ENCODE data around the gene NPAS4. TPM values are rescaled to one million over a fixed set of nuclear protein-coding genes. Genes with fewer than 3 reads are reported as not detected.
A peak's percentile ranks its signal among the peaks of the same experiment; 100 is the strongest.
"Not testable (repeated sequence)": the region's sequence is repeated elsewhere in the genome, so short reads cannot be mapped to it uniquely, and the experiment has no call there.

Gene NPAS4
- total RNA-seq, 1 donor from 2014 or later, result under 0.01 TPM

GRCh38 chr11:66450560-66450959 is 29.7 kb downstream of the NPAS4 start:
- no peak overlapping the region for H3K9ac ChIP-seq (ENCODE audit: low read depth in 1 of 3, low read length in 3 of 3)
- no peak overlapping the region for H3K4me3 ChIP-seq (ENCODE audit: low read length in 3 of 3)
- no peaks in the 10 kb centered on the region for H3K4me1 ChIP-seq (ENCODE audit: control insufficient read depth in 3 of 3, insufficient read depth in 3 of 3, low read length in 3 of 3)
- H3K9me3 ChIP-seq (ENCODE audit: control insufficient read depth in 3 of 3, low read length in 3 of 3), result peaks cover 0 to 2% (median 0%) of the 10 kb centered on the region in 3 donors
- H3K27ac ChIP-seq (ENCODE audit: low read depth, low read length), result no peak overlapping the region
- no peaks in the 10 kb centered on the region for H3K36me3 ChIP-seq (ENCODE audit: control insufficient read depth in 3 of 3, insufficient read depth in 3 of 3, low read length in 3 of 3)
- H3K27me3 ChIP-seq (ENCODE audit: control insufficient read depth in 3 of 3, insufficient read depth in 3 of 3, low read length in 3 of 3), result peaks cover 0 to 4% (median 0%) of the 10 kb centered on the region in 3 donors

GRCh38 chr11:66451663-66452062 is 30.8 kb downstream of the NPAS4 start:
- Histone ChIP-seq H3K27ac (ENCODE audit: low read depth, low read length) (no peak overlapping the region), H3K27me3 (ENCODE audit: control insufficient read depth in 3 of 3, insufficient read depth in 3 of 3, low read length in 3 of 3) (peaks cover 0 to 4% (median 0%) of the 10 kb centered on the region in 3 donors), H3K4me1 (ENCODE audit: control insufficient read depth in 3 of 3, insufficient read depth in 3 of 3, low read length in 3 of 3) (no peaks in the 10 kb centered on the region), H3K9ac (ENCODE audit: low read depth in 1 of 3, low read length in 3 of 3) (no peak overlapping the region), H3K9me3 (ENCODE audit: control insufficient read depth in 3 of 3, low read length in 3 of 3) (peaks cover 0 to 2% (median 0%) of the 10 kb centered on the region in 3 donors), H3K4me3 (ENCODE audit: low read length in 3 of 3) (no peak overlapping the region), H3K36me3 (ENCODE audit: control insufficient read depth in 3 of 3, insufficient read depth in 3 of 3, low read length in 3 of 3) (no peaks in the 10 kb centered on the region)

GRCh38 chr11:66454247-66454646 is 33.4 kb downstream of the NPAS4 start:
- Histone ChIP-seq H3K27me3 (ENCODE audit: control insufficient read depth in 3 of 3, insufficient read depth in 3 of 3, low read length in 3 of 3) (peaks cover 0 to 4% (median 0%) of the 10 kb centered on the region in 3 donors), H3K9me3 (ENCODE audit: control insufficient read depth in 3 of 3, low read length in 3 of 3) (peaks cover 0 to 2% (median 0%) of the 10 kb centered on the region in 3 donors), H3K36me3 (ENCODE audit: control insufficient read depth in 3 of 3, insufficient read depth in 3 of 3, low read length in 3 of 3) (no peaks in the 10 kb centered on the region), H3K27ac (ENCODE audit: low read depth, low read length) (no peak overlapping the region), H3K4me3 (ENCODE audit: low read length in 3 of 3) (no peak overlapping the region), H3K9ac (ENCODE audit: low read depth in 1 of 3, low read length in 3 of 3) (no peak overlapping the region), H3K4me1 (ENCODE audit: control insufficient read depth in 3 of 3, insufficient read depth in 3 of 3, low read length in 3 of 3) (no peaks in the 10 kb centered on the region)

- H3K9me3 ChIP-seq (ENCODE audit: control insufficient read depth in 3 of 3, low read length in 3 of 3), result peaks cover 0 to 2% (median 0%) of the 10 kb centered on the region in 3 donors
- H3K27me3 ChIP-seq (ENCODE audit: control insufficient read depth in 3 of 3, insufficient read depth in 3 of 3, low read length in 3 of 3), result peaks cover 0 to 4% (median 0%) of the 10 kb centered on the region in 3 donors
- H3K36me3 ChIP-seq (ENCODE audit: control insufficient read depth in 3 of 3, insufficient read depth in 3 of 3, low read length in 3 of 3), result no peaks in the 10 kb centered on the region
- H3K9ac ChIP-seq (ENCODE audit: low read depth in 1 of 3, low read length in 3 of 3), result no peak overlapping the region
- H3K4me3 ChIP-seq (ENCODE audit: low read length in 3 of 3), result no peak overlapping the region
- no peak overlapping the region for H3K27ac ChIP-seq (ENCODE audit: low read depth, low read length)
- H3K4me1 ChIP-seq (ENCODE audit: control insufficient read depth in 3 of 3, insufficient read depth in 3 of 3, low read length in 3 of 3), result no peaks in the 10 kb centered on the region
Observed at GRCh38 chr11:66454828-66455227, 34.0 kb downstream of the NPAS4 start.

GRCh38 chr11:66457826-66458225 is 37.0 kb downstream of the NPAS4 start:
- Histone ChIP-seq H3K9ac (ENCODE audit: low read depth in 1 of 3, low read length in 3 of 3) (no peak overlapping the region), H3K27ac (ENCODE audit: low read depth, low read length) (no peak overlapping the region), H3K4me3 (ENCODE audit: low read length in 3 of 3) (no peak overlapping the region), H3K4me1 (ENCODE audit: control insufficient read depth in 3 of 3, insufficient read depth in 3 of 3, low read length in 3 of 3) (no peaks in the 10 kb centered on the region), H3K9me3 (ENCODE audit: control insufficient read depth in 3 of 3, low read length in 3 of 3) (no peaks in the 10 kb centered on the region), H3K27me3 (ENCODE audit: control insufficient read depth in 3 of 3, insufficient read depth in 3 of 3, low read length in 3 of 3) (peaks cover 0 to 4% (median 0%) of the 10 kb centered on the region in 3 donors), H3K36me3 (ENCODE audit: control insufficient read depth in 3 of 3, insufficient read depth in 3 of 3, low read length in 3 of 3) (no peaks in the 10 kb centered on the region)

GRCh38 chr11:66459138-66459778 is 38.4 kb downstream of the NPAS4 start:
- Histone ChIP-seq H3K4me1 (ENCODE audit: control insufficient read depth in 3 of 3, insufficient read depth in 3 of 3, low read length in 3 of 3) (no peaks in the 10 kb centered on the region), H3K36me3 (ENCODE audit: control insufficient read depth in 3 of 3, insufficient read depth in 3 of 3, low read length in 3 of 3) (no peaks in the 10 kb centered on the region), H3K4me3 (ENCODE audit: low read length in 3 of 3) (no peak overlapping the region), H3K27ac (ENCODE audit: low read depth, low read length) (no peak overlapping the region), H3K27me3 (ENCODE audit: control insufficient read depth in 3 of 3, insufficient read depth in 3 of 3, low read length in 3 of 3) (no peaks in the 10 kb centered on the region), H3K9me3 (ENCODE audit: control insufficient read depth in 3 of 3, low read length in 3 of 3) (no peaks in the 10 kb centered on the region), H3K9ac (ENCODE audit: low read depth in 1 of 3, low read length in 3 of 3) (no peak overlapping the region)

- H3K9ac ChIP-seq (ENCODE audit: low read depth in 1 of 3, low read length in 3 of 3), result no peak overlapping the region
- no peaks in the 10 kb centered on the region for H3K27me3 ChIP-seq (ENCODE audit: control insufficient read depth in 3 of 3, insufficient read depth in 3 of 3, low read length in 3 of 3)
- no peaks in the 10 kb centered on the region for H3K36me3 ChIP-seq (ENCODE audit: control insufficient read depth in 3 of 3, insufficient read depth in 3 of 3, low read length in 3 of 3)
- no peak overlapping the region for H3K27ac ChIP-seq (ENCODE audit: low read depth, low read length)
- H3K4me1 ChIP-seq (ENCODE audit: control insufficient read depth in 3 of 3, insufficient read depth in 3 of 3, low read length in 3 of 3), result peaks cover 5 to 9% (median 5%) of the 10 kb centered on the region in 3 donors
- H3K9me3 ChIP-seq (ENCODE audit: control insufficient read depth in 3 of 3, low read length in 3 of 3), result no peaks in the 10 kb centered on the region
- no peak overlapping the region for H3K4me3 ChIP-seq (ENCODE audit: low read length in 3 of 3)
Observed at GRCh38 chr11:66462010-66462409, 41.2 kb downstream of the NPAS4 start.

- Histone ChIP-seq H3K4me3 (ENCODE audit: low read length in 3 of 3) (no peak overlapping the region), H3K36me3 (ENCODE audit: control insufficient read depth in 3 of 3, insufficient read depth in 3 of 3, low read length in 3 of 3) (no peaks in the 10 kb centered on the region), H3K9me3 (ENCODE audit: control insufficient read depth in 3 of 3, low read length in 3 of 3) (no peaks in the 10 kb centered on the region), H3K27ac (ENCODE audit: low read depth, low read length) (no peak overlapping the region), H3K27me3 (ENCODE audit: control insufficient read depth in 3 of 3, insufficient read depth in 3 of 3, low read length in 3 of 3) (no peaks in the 10 kb centered on the region), H3K4me1 (ENCODE audit: control insufficient read depth in 3 of 3, insufficient read depth in 3 of 3, low read length in 3 of 3) (peaks cover 11 to 16% (median 12%) of the 10 kb centered on the region in 3 donors), H3K9ac (ENCODE audit: low read depth in 1 of 3, low read length in 3 of 3) (no peak overlapping the region)
Observed at GRCh38 chr11:66462911-66463310, 42.1 kb downstream of the NPAS4 start.

GRCh38 chr11:66464116-66464515 is 43.3 kb downstream of the NPAS4 start:
- H3K27ac ChIP-seq (ENCODE audit: low read depth, low read length), result not testable (repeated sequence)

GRCh38 chr11:66464916-66465315 is 44.1 kb downstream of the NPAS4 start:
- H3K4me1 ChIP-seq (ENCODE audit: control insufficient read depth in 3 of 3, insufficient read depth in 3 of 3, low read length in 3 of 3), result peaks cover 13 to 19% (median 14%) of the 10 kb centered on the region in 3 donors
- H3K9me3 ChIP-seq (ENCODE audit: control insufficient read depth in 3 of 3, low read length in 3 of 3), result no peaks in the 10 kb centered on the region
- H3K36me3 ChIP-seq (ENCODE audit: control insufficient read depth in 3 of 3, insufficient read depth in 3 of 3, low read length in 3 of 3), result peaks cover 0 to 3% (median 0%) of the 10 kb centered on the region in 3 donors
- H3K27ac ChIP-seq (ENCODE audit: low read depth, low read length), result no peak overlapping the region
- H3K9ac ChIP-seq (ENCODE audit: low read depth in 1 of 3, low read length in 3 of 3), result peak overlapping the region in 2 of 3 donors; percentile 16 to 33
- H3K4me3 ChIP-seq (ENCODE audit: low read length in 3 of 3), result no peak overlapping the region
- H3K27me3 ChIP-seq (ENCODE audit: control insufficient read depth in 3 of 3, insufficient read depth in 3 of 3, low read length in 3 of 3), result no peaks in the 10 kb centered on the region

More at GRCh38 chr11:66464116-66464515, 43.3 kb downstream of the NPAS4 start:
- not testable (repeated sequence) for H3K9ac ChIP-seq (ENCODE audit: low read depth in 1 of 3, low read length in 3 of 3); H3K4me3 ChIP-seq (ENCODE audit: low read length in 3 of 3); H3K36me3 ChIP-seq (ENCODE audit: control insufficient read depth in 3 of 3, insufficient read depth in 3 of 3, low read length in 3 of 3); H3K9me3 ChIP-seq (ENCODE audit: control insufficient read depth in 3 of 3, low read length in 3 of 3); H3K27me3 ChIP-seq (ENCODE audit: control insufficient read depth in 3 of 3, insufficient read depth in 3 of 3, low read length in 3 of 3)
- H3K4me1 ChIP-seq (ENCODE audit: control insufficient read depth in 3 of 3, insufficient read depth in 3 of 3, low read length in 3 of 3), result peaks cover 13 to 19% (median 14%) of the 10 kb centered on the region in 3 donors

All from skeletal muscle tissue (tissue), 4 donors.